ENCODE measurements around the gene FYCO1.

The FYCO1 gene

DNA sequence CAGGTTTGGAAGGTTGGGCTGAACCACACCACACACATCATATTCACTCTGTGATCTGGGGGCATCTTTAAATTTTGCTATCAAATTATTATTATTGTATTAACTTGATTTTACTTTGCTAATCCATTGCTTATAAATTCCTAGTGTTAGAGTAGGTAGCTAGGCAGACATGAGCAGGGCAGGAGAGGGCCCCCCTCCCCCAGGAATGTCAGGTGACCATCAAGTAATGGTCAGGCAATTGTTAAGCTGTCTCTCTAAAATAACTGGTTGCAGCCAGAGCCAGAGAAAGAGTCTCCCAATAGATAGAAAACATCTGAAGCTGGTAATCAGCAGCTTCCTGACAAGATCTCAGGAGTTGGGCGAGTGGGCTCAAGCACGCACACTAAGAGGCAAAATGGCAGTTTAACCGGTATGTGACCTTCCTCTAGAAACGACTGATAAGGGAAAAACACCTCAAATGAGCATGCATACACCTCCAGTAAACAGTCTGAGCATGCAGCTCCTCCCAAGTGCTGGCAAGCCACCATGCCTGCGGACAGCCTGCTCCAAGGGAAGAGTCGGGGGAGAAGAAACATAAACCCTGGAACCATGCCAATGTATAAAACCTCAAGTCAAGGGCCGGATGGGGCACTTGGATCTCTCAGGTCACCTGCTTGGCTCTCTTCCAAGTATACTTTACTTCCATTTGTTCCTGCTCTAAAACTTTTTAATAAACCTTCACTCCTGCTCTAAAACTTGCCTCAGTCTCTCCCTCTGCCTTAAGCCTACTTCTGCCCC is 55.4 kb downstream of the FYCO1 start:
- no peak for DNase-seq

DNA sequence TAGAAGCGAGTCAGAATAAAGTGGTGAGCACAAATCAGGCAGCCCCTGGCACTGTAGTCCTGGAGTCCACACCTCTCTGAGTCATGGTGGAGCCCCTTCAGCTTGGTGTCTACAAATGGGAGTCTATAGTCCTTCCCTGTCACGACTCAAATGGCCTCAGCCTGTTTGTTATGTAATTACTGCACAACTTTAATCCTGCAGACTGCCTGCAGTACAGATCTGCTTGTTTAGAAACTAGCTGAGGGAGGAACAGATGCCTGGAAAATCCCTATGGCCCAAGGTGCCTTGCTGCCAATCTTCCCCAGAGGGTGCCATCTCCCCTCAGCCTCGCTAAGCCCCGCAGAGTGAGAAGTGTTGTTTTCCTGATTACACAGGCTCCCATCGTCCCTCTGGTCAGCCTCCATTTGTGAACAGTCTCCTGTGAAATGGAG is 56.3 kb downstream of the FYCO1 start:
- DNase-seq = no peak

DNA sequence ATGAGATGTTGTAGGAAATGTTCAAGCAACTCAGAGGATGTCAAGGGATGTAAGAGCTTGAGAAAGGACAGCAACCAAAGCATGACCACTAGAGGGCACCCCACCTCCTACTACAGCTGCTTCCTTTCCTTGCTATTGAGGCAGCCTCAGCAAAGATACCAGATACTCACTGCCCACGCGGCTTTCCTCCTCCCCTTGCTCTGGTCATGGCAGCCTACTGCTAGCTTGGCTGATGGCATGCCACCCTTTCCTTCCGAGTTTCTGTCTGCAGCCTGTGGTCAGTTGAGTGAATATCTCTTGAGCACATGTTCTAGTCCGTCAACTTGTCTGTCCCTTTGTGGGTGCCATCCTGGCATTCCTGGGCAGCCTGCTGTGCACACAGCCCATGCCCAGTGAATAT is 56.8 kb downstream of the FYCO1 start:
- DNase-seq = peak; percentile 86

DNA sequence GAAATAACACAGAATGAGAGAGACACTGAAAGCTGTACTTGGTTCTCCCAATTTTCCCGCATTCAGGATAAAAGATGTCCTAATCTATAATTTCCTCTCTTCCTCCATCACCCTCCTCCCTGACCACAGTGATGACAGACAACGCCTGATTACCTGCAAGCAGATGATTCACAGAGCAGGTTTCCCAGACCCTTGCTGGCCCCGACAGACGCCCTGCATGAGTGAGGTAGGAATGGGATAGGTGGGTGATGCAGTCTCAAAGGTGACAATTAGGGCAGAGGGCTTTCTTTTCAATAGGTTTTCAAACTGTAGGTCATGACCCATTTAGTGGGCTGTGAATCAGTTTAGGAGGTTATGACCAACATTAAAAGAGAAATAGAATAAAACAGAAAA is 57.6 kb downstream of the FYCO1 start:
- DNase-seq = no peak

DNA sequence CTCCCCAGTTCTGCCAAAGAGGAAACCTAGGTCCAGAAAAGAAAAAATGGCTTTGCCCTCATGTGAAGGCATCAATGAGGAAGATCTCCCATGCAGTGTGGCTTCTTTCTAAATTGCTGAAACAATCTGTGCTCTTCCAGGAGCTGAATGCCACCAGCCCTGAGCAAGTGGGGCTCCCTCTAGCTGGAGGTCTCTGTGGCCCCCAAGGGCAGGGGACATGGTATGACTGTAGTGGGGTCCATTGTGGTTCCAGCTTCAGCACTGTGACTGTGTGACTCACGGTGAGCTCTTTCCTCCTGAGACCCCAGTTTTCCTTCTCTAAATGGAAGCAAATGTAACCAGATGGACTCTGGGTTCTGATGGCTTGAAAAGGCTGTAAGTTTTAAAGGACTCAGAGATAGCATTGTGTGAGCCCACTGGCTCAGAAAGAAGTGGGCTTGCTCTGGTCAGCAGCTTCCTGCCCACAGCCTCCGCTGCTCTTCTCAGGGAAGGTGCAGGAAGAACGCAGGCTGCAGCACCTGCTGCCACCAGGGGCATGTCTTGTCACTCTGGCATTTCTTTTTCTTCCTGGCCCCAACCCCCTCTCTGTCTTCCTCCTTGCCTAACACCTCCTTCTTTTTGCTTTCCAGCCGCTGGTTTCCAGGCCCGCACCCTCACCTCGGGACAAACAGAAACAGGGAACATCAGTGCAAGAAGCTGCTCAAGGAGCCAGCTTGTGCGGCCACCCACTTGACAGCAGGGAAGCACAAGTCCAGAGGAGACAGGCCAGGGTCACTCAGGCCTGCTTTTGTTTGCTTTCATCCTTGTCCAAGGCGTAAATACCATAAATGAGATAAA is 58.2 kb downstream of the FYCO1 start:
- no peak for DNase-seq

DNA sequence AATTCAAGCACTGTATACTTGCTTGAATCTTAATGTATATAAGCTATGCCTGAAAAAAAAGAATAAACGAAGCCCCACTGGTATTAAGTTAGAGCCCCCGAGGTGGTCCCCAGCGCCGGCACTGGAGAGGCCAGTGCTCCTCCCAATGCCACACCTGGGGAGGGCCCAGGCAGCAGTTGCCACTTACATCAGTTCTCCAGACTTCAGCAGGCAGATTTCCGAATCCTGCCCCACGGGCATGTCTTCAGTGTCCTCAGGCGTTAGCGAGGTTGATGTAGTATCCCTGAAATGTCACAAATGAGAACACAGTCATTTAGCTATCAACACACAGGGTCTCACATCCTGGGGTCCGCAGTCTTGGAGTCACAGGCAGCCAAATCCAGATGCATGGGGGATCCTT is 59.4 kb downstream of the FYCO1 start:
- no peak for DNase-seq

DNA sequence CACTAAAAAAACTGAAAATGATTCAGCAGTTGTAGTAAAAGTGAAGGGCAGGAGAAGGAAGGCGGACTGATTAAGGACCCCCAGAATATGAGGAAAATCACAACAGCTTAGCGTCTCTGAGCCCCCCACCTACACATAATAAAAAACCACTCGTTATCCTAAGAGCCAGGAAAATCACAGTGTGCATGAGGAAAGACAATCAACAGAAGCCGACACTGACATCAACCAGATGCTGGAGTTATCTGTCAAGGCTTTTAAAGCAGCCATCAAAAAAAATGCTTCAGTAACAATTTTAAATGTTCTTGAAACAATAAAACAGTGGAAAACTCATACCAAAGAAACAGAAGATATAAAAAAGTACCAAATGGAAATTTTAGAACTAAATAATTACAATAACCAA is 62.0 kb downstream of the FYCO1 start:
- DNase-seq = no peak

DNA sequence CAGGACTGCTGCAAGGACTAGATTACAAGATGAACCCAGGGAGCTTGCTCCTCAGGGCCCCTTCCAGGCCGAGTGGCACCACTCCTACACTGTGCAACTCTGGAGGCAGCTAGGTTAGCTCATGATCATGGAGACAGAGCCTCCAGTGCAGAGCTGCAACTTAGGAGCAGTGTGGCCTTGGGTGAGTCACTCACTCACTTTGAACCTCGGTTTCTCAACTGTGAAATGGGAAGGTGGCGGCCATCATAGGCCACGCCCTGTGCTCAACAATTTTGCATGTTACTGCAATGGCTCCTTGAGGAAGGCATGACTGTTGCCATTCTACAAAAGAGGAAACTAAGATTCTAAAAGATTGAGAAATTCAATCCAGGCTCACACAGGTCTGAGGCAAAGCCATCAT is 63.5 kb downstream of the FYCO1 start:
- no peak for DNase-seq

DNA sequence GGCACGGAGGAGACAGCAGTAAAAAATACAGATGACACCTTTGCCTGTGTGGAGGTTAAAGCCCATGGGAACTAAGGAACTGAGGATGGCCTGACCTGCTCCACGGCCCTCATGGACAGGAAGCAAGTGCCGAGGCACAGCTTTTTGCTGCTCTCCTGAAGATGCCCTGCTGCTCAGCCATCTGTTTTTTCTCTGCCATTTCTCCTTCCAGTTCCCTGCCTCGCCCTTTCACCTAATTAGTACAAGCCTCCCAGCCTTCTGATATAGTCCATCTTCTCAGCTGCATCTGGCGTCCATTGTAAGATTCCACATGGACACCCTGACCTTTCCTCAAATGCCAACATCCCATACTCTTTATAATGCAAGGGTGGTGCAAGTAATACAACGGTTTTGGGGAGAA is 64.1 kb downstream of the FYCO1 start:
- no peak for DNase-seq

DNA sequence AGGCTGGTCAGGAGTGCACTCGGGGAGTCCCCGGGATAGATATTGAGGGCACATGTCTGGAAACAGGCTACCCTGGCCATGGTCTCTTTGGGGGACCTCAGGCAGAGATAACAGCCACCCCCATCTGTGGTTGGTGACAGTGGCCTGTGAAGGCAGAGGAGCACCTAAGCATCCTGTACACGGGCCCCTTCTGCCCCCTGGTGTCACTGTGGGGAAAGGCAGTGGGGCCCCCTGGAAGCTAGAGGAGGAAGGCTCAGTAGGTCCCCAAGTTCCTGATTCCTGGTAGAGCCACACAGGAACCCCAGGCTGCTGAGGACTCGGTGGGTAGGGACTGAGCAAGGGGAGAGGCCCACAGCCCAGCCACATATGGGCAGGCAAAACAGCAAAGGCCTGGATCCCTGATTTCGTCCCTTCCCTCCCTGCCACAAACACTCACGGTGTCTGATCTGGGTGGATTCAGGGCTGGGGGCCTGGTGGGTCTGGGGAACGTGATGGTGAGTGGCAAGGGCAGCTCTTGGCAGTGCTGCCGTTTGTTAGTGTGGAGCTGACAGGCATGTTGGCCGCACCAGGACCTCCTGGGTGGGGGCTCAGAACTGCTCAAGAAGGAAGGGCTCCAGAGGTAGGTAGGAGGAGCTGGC is 66.5 kb downstream of the FYCO1 start:
- DNase-seq = peak; percentile 26

DNA sequence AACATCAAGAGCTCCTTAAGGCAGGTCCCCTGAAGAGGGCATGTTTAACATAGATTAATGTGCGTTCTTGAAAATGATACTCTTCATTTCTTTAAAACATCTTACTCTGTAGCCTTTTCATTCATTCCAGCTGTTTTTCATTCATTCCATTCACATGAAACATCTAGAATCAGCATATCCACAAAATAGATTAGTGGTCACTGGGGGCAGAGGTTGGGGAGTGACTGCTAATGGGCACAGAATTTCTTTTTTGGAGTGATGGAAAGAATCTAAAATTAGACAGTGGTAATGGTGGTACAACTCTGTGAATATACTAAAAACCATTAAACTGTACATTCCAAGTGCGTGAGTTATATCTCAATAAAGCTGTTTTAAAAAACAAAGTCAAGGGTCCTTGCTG is 67.7 kb downstream of the FYCO1 start:
- peak; percentile 59 for DNase-seq

DNA sequence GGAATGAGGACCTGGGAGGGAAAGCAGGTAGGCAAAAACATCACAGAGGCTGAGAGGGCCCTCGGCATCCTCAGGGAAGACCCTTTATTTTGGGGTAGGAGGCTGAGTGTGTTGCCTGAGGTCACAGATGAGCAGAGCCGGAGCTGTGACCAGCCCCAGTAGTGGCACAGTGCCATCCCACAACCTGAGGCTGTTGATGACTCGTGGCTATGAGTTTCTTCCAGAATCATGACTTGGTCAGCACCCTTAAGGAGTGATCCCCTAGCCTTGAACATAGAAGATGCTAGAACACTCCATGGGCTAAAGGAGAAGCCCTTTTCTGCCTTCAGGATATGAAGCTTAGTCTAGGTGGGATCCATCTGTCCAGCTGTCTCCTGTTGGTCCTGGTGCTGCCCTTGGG is 71.9 kb downstream of the FYCO1 start:
- peak; percentile 66 for DNase-seq

DNA sequence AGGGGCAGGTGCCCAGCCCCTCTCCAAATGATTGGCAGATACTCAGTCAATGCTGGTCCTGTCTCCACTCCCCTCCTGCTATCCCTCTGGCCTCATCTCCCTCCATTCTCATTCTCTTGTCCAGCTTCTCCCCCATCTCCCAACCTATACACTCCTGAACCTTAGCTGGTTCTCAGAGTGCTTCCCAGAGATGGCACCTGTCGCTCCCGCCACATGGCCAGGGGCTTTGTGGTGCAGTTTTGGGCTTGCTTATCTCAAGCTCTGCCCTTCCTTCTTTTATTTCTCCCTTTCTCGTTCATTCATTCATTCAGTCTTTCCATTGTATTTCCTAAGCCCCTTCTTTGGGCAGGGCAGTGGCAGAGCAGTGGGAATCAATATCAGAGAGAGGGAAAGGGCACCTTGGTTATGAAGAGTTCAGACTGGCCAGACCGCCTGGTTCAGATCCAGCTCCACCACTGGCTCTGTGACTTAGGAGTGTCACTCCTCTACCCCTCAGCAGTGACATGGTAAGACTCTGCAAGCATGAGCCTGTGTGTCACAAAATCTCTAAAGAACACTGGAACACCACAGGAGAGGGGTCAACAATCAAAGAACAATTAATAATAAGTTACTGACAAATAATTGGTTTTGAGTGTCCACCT is 72.6 kb downstream of the FYCO1 start:
- DNase-seq = no peak

DNA sequence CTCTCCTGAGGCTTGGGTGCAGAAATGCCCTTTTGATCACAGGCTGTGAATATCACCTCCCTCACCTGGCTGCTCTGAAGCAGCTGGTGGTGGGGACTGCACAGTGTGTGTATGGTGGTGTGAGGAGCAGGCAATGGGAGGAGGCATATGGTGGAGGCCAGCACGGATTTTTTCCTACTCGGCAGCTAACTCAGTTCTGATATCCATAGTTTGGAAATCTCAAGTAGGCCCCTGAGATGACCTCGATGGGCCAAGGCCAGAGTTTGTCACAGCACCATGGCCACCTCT is 73.6 kb downstream of the FYCO1 start:
- DNase-seq = no peak

DNA sequence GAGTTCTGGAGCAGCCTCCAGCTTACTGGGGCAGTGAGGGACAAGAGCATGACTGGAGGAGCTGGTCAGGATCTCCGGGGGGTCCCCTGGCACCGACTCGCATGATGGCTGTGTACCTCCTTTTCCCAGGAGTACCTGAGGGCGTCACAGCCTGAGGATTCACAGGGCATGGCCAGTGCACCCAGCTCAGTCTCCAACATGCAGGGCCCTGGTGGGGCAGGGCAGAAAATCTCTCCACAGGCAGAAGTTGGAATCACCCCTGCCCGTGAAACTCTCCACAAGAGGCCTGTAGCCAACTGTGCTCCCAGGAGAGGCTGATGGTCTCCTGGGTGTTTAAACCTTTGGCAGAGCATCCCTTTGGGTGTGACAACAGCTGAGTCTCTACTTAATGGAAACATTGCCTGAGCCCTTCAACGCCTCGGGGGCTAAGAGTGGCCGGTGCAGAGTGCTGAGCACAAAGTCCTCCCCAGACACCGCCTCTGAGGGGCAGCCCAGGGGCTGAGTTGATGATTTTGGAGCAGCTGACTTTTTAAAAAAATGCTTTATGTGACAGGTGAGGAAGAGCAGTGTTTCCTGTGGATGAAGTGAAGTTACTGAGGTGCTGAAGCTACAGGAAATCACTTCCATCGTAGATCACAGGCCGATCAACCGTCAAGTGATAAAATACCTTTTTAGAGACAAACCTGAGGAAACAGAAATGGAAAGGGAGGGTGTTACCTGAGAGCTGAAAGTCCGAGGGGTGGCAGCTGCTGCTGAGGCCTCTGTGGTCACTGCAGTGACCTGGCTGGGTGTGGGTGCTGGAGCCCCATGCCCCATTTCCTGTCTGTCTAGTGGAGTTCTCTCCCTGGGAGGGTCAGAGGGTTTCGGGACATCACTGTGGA is 74.2 kb downstream of the FYCO1 start:
- DNase-seq = no peak

DNA sequence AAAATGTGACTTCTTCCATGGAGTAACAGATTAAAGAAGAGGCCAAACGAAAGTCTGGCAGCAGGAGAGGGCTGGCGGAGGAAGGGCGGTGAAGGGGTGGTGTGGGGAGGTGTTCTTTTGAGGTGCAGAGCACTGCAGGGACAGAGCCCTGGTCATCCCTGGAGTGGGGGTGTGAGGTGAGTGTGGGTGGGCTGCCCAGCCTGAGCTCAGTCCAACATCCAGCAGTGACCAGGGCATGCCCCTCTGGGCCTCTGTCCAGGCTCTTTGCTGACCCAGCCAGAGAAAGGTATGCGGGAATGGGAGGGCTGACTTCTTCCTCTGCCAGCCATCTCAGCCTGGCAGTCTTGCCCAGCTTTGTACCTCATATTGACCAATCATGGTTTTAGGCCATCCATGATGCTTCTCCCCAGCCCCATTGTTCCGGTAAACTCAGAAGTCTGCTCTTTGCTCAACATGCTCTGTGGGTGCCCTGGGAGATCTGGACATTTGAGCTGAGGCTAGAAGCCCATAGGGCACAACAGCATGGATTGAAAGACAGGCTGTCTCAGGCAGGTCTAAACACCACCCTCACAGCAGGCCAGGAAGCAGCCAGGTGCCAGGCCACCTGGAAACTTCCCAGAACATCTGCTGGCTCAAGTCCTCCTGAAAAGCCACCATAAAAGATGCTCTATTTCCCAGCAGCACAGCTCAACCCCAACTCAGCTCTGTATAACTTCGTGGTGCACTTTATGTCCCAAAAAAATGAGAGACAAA is 78.3 kb downstream of the FYCO1 start:
- DNase-seq = no peak

DNA sequence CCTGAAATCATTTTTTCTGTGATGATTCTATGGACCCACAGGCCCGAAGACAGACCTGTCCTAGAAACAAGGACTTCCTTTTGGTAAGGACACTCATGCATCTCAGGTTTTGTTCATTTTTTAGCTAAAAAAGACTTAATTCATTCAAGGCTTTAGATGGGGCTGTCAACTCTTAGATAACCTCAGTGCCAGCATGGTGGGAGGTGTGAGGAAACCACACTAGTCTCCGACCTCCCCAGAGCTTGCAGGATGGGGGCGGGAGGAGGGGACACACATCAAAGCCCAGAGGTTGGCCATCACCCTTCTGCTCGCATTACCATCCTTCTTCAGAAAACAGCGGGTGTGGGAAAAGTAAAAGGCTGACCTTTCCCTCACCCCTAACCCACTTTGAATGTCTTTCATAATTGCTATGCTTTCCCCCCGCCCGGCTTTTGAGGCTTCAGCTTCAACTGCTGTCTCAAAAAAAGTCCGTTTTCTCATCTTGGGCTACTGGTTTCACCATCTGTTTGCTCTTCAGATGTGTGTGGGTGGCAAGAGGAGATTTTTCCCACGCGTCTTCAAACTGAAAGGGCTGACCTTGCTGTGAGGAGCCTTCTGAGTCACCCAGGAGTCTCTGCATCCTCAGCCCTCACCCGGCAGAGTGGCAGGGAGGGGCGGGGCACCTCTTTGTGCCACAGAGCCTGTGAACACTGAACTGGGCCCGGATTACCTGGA is 79.9 kb downstream of the FYCO1 start:
- DNase-seq = peak; percentile 61

DNA sequence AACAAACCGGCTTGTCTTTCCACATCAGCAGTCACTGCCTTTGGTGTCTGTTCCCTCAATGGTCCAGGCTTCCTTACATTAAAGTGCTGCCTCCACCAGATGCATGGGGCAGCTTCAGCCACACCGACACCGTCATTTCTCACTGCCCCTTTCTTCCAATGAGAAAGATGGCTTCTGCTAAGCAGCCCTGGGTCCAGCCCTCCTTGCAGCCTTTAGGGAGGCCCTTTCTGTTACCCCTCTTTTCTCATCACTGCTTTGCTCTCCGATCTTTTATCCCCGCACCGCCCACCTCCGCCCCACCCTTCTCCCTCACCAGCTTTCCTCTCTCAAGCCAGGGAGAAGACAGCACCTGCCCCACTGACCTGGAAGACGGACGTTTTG is 80.6 kb downstream of the FYCO1 start:
- DNase-seq = no peak

DNA sequence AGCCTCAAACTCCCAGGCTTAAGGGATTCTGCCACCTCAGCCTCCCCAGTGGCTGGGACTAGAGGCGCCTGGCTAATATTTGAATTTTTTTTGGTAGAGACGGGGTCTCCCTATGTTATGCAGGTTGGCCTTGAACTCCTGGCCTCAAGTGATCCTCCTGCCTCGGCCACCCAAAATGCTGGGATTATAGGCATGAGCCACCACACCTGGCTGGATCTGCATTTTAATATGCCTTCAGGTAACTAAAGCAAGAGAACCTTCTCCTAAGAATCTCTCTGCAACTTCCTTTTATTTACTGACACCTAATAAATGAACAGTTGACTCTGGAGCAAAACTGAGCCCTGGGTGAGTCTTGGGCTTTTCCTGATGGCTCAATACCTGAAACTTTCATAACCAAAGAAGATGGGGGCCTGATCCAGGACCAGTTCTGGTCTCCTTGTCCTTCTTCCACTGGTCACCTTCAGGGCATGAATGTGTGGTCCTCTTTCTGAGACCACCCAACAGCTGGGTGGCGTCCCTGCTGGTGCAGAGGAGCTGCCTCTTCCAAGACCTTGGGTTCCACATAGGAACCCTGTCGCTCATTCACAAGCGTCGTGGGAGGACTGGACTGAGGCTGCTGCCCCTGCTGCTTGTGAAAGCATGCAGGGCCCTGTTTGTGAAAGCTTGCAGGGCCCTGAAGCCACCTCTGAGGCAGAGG is 81.1 kb downstream of the FYCO1 start:
- DNase-seq = no peak

DNA sequence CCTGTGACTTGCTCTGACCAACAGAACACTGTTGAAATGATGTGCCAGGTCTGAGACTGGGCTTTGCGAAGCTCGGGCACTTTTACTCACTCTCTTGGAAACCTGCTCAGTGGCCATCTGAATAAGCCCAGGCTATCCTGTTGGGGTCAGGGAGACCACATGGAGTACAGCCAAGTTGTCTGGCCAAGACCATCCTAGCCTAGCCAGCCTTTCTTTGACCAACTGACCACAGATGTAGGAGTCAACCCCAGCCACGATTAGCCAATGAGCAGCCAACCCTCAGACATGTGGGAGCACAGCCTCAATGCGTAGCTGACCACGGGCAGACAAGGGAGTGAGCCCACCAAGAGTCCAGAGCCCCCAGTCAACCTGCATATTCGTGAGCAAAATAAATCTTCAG is 83.2 kb downstream of the FYCO1 start:
- no peak for DNase-seq

Data from fibroblast of upper back skin (primary cell).